HG03469 (cell line): Measurements from ENCODE around the gene HSD11B2.

ENCODE experiments used
- ATAC-seq: cut with Tn5 transposase; IDR thresholded peaks from one replicate; pipeline ENCODE4 v1.9.1; 2021; ENCODE audit warnings: mild to moderate bottlenecking, moderate library complexity, moderate number of reproducible peaks; ENCODE audit not compliant: unreplicated experiment

The HSD11B2 gene

DNA sequence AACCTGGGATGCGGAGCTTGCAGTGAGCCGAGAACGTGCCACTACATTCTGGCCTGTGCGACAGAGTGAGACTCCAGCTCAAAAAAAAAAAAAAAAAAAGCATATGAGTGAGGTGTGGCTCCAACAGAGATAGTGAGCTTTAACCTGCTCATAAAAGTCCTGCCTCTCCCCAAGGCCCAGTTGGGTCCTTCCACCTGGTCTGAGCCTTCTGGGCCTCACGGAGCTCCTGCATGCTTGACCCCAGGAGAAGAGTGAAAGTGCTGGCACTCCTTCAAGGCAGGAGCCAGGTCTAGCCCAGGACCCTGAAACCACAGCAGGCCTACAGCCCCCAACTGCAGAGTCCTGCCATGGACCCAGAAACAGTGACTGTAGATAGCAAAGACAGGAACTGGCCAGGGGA, 17.7 kb downstream of the HSD11B2 start:
- no peak for ATAC-seq

DNA sequence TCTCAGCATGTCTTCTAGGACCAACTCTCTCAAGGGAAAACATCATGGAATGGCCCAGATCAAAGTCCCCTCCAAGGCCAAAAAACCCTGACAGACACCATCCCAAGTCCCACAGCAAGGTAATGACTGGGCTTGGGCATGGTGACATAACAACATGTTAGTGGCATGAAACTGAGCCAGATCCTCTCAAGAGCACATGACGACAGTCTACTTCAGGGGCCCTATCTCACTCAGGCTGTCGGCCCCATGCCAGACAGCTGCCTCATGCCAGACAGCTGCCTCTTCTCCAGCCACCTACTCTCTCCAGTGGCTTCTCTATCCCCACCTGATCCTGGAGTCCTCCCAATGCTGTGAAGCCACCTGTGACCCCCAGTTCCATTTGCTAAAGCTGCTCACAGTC, 18.4 kb downstream of the HSD11B2 start:
- ATAC-seq = no peak

DNA sequence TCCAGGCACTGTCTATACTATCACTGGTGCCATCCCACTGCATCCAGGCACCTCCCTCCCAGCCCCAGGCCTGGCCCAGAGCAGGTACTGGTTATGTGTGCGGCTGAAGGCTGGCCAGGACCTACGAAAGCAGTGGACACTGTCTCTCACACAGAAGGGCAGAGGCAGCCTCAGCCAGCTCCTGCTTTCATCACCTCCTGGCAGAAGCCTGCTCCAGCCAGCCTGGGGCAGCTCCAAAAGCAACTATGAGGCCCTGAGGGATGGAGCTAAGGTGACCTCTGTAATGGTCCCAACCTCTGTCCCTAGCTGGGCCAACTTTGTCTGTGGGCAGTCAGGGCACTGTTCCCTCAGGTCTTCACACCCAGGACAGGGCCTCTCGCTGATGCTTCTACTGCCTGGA, 18.8 kb downstream of the HSD11B2 start:
- no peak for ATAC-seq

DNA sequence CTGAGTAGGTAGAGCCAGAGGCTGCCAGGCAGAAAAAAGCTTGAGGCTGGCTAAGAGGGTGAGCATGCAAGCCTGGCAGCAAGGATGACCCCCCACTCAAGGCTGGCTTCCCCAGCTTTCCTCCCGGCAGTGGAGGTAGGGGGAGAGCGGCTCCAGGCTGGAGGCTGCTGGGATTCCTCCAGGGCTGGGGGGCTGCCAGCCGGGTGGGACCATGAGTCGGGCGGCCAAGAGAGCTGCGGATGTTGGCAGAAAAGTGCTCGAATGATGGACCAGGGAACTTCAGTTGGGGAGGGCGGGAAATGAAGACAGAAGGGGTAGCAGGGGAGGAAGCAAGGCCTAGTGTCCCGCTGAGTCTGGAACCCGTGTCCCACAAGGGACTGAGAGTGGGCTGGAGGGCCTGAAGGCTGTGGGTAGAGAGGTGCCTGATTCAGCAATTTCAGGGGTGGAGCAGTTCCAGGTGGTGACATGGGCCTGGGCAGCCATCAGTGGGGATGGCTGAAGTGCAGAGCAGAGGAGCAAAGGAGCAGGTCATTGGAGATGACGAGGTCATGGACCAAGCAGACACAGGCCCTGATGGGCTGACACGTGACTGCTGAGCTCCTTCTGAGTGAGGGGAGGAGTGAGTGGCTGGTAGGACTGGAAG, 20.3 kb downstream of the HSD11B2 start:
- no peak for ATAC-seq

DNA sequence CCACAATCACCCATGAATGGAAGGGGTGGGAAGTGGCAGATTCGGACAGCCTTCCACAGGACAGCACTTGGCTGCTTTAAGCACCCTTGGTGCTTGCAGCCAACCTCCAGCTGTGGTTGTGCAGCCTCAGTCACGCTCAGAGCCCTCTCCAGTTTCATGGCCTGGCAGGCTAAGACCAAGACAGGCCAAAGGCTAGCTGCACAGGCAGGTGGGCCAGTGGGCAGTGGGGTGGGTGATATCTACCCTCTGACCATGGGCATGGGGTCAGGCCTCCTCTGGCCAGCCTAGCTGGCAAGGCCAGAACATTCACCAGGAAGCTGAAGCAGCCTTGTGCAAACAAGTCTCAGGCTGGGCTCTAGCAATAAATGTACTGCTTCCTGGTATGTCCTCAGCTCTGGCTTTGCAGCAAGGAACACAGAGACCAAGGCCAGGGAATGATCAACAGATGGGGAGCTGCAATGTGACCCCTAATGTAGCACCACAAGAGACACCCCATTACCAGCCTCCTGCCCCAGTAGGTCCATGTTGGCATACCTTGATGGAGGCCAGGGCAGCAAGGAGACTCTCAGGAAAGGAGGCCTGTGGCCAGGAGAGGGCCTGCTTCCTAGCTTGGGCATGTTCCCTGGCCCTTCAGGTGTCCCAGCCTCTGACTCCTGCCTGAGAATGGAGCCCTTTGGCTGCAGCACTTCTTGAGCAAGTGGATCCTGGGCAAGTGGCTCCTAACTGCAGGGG, 20.9 kb downstream of the HSD11B2 start:
- ATAC-seq = no peak

DNA sequence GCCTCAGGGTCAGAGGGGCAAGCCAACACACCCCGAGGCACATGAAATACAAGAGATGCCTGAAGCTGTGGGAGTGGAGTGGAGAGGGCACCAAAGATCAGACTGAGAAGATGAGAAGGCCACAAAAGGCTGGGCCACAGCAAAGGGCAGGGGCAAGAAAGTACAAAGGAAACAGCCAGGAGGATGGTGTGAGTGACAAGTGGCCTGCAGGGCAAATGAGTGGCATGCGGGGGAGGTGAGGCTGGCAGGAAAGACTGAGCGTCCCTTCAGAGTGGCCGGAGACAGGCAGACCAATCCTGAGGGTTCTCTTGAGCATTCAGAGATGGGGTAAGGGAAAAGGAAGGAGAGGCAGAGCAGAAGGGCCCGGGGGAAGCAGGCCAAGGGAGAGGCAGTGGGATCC, 23.2 kb downstream of the HSD11B2 start:
- ATAC-seq = no peak

DNA sequence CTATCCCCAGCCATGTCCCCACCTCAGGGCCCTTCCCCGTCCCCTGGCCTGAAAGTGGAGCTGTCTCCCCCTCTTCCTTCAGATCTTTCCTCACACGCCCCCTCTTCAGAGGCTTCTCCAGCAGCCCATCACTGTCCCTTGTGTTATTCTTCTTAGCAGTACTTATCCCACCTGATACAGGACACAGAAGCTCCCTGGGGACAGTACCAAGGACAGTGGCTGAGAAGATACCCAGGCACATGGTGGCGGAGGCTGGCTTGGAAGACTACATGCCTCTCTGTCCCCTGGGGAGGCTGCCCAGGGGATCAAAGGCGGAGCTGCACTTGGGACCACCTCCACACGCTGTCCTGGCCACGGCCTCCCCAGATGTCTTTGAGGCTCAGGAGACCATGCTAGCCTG, 23.9 kb downstream of the HSD11B2 start:
- ATAC-seq = no peak

DNA sequence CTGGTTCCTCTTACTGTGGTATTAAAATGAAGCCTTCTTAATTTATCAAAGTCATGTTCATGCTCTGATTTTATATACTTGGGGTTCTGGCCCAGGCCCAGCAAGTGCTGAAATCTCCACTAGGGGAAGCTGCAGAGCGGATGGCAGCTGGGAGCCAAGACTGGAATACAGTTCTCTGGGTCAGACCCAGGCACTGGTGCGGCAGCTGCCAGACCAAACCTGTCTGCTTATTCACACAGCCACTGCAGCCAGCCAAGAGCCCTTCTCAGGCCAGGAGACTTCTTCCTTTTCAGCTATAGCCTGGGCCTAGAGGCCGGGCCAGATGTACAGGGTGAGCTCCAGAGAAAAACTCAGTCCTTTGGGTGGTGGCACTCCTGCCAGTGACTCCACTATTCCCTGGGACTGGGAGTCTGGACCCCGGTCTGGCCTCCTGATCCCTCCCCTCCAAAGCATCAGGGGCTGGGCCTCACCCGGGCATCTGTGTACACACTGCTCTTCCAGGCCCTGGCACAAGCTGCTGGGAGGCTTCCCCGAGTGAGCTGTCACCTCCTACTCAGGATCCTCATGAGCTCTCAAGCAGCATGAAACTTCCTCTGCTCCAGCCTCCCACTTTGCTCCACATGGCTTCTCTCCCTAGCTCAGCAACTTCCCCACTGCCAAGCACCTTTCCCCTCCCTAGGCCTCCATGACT, 25.6 kb downstream of the HSD11B2 start:
- no peak for ATAC-seq

DNA sequence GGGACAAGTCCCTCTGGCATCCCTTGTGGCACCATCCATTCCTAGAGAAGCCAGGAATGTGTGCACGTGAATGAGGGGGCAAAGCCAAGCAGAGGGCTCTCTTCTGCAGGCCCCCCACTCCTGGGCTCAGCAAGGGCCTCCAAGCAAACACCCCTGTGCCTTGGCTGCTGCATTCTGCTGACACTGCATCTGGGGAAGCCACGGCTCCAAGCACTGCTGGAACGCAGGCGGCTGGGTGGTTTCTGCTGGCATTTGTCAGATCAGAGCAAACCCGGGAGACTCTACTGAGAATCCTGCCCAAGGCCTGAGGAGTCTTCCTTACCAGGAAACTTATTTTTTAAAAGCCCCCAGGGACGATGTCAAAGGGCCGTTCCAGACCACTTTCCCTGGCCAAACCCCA, 26.7 kb downstream of the HSD11B2 start:
- ATAC-seq = no peak

DNA sequence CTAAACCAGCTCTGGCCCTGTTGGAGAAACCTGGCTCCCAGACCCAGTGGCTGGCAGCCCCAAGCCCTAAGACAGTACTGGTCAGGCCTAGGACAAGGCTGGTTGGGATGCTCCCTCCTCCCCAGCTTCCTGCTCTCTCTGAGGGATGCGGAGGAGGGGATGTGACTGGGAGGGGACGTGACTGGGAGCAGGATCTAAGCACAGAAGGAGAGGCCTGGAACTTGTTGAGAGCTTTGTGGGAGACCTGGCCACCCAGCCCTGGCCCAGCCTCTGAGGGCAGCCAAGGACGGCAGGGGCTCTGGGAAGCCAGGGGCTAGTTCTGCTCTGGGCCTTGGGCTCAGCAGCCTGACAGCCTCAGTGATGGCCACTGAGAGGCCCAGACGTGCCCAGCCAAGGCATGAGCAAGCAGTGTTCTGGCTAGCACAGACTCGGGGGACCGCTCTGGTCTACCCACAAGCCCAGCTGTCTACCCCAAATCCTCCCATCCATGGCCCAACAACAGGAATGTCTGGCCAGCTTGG, 27.3 kb downstream of the HSD11B2 start:
- ATAC-seq = no peak

DNA sequence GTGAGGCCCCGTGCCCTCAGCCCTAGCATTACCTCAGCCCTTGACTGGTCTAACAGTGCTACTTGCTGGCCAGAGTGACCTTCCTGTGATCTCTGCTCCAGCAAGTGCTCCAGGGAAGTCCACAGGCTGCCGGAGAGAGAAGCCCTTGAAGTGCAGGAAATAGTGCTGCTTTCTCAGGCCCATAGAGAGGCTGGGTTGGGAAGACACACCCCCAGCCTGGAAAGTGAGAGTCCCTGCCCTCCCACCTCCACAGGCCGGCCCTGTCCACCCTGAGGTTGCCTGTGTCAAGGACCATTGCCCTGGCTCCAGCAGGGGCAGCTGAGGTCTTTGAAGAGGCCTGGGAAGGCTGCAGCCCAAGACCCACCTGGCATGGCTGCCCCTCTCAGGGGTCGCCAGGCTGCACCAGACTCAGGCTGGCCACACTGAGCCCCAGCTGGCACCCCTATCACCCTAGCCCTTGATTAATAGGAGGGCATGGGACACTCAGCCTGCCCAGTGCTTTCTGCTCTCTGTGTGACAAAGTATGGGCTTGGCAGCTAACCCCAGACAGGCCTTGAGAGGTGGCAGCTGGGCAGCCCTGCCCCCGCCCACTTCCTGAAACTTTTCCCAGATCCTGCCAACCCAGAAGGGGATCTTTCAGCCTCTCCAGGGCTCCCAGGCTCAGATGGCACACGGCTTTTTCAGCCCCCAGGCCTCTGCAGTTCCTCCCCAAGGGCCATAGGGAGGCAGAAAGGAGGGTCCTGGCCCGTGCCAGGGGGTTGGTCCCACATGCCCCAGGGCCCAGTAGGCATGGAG, 28.3 kb downstream of the HSD11B2 start:
- no peak for ATAC-seq

DNA sequence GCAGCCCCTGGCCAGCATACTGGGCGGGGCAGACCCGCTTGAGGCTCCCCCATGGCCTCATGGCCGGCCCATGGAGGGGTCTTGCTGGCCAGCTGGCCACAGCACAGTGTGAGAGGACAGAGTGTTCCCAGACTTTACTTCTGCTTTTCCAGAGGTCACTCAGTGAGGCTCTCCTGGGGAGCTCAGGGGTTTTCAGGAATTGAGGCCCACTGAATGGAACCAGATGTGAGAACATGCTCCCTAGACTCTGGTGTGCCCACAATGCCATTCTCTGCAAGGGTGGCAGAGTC, 28.9 kb downstream of the HSD11B2 start:
- no peak for ATAC-seq

DNA sequence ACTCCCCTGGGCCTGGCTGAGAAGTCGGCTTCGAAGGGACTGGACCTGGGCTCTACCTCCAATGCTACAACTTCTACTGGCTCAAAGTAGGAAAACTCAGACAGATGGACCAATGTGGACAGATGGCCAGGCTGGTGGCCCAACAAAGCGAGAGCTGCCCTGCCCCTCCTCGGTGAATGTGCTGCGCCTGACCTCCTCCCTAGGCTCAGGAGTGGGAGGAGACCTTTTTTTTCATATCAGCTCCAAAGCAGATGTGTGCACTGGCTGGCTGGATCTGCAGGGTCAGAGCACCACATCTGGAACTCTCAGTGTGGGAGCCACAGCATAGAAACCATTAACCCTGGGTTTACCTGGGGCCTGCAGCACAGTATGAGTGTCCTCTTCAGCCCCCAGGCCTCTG, 29.2 kb downstream of the HSD11B2 start:
- no peak for ATAC-seq

DNA sequence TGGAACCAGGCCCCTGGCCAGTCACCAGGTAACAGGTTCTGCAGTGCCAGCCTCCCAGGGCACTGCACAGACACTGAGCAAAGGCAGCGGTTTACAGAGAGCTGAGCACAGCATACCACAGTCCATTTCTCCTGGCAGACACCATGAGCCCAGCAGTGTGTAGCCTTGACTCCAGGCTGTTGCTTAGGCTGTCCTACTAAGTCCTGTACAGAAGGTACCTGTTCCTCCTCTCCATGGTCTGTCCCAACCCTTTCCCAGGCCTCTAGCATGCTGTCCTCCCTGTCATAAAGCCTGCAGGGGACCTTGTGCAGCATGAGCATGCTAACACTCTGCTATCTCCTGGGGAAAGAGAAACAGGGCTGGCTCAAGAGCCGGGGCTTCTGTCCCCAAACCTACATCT, 30.0 kb downstream of the HSD11B2 start:
- no peak for ATAC-seq

DNA sequence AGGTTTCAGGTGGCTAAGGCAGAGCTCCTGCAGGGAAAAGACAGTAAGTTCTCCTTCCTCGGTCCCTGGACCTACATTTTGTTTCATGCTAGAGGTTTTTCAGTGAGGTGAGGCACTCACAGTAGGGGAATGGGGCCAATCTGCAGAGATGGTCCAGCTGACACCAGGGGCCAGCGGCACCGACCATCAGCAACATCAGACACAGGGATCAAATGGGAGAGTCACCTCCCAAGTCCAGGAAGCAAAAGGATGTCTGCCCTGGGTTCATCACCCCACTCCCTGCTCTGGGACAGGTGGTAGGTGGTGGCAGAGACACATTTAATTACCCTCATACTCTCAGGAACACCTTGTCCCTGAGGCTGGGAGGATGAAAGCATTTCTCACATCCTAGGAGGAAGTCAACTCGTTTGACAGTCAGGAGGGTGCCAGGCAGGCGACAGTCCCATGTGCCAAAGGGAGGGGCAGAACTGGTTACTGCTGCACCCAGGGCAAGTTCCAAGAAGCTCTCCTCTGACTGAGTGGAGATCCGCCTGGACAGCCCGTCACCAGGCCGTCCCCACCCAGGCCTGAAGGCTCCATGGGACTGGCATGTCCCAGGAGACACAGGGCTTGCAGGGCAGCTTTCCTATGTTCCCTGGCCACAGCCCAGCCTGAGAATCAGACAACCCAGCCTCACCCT, 30.8 kb downstream of the HSD11B2 start:
- ATAC-seq = no peak

DNA sequence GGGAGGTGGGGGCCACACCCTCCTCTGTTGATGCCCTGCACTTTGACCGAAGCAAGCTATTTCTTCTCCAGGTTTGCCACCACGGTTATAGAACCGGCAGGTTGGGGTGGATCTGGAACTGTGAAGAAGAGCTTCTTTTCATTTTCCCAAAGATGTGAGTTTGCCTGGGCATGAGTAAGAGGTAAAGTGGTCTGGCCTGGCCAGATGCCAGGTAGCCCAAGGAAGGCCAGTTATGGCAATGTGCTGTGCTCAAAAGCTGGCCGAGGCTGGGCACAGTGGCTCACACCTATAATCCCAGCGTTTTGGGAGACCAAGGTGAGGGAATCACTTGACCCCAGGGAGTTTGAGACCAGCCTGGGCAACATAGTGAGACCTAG, 31.3 kb downstream of the HSD11B2 start:
- ATAC-seq = no peak

DNA sequence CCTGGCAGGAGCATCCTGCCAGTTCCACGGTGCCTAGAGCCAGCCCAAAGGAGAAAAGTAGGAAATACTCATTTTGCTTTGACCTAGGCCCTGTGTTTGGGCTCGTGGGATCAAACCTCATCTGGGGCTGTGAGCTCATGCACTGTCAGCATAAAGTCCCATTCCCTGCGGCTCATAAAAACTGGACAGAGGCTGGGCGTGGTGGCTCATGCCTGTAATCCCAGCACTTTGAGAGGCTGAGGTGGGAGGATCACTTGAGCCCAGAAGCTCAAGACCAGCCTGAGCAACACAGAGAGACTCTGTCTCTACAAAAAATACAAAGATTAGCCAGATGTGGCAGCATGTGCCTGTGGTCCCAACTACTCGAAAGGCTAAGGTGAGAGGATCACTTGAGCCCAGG, 32.1 kb downstream of the HSD11B2 start:
- ATAC-seq = no peak

DNA sequence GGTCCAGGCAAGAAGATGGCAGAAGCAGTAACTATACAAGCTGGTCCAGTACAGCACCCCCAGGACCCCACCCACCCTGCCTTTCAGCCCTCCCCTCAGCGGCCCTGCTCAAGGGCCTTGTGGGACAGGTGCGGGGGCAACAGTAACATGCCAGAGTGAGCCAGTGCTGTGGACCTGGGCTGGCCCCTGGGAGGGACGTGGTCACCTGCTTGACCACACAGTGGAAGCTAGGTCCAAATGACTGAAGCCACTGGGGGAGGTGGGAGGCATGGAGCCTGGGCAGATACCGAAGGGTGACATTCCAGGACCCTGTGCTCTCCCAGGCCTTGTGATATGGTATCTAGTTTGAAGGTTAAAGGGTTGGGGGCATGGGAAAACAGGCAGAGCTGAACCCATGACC, 32.8 kb downstream of the HSD11B2 start:
- no peak for ATAC-seq

DNA sequence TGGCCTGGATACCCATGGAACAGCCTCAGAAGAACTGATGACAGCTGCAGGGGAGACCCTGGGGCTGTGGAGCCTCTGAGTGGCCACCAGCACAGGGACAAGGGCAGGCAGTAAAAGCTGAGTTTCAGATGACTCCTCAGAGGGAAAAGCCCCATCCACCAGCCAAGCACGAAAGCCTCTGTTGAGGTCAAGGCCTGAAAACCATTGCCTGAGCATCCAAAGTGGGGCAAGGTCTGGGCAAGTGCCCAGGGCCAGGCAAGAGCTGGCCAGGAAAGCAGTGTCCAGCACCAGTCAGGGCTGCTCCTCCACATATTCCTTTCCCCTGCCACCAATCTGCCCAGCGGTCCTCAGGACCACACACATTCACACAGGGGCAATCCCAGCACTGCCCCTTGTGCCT, 33.6 kb downstream of the HSD11B2 start:
- ATAC-seq = no peak

DNA sequence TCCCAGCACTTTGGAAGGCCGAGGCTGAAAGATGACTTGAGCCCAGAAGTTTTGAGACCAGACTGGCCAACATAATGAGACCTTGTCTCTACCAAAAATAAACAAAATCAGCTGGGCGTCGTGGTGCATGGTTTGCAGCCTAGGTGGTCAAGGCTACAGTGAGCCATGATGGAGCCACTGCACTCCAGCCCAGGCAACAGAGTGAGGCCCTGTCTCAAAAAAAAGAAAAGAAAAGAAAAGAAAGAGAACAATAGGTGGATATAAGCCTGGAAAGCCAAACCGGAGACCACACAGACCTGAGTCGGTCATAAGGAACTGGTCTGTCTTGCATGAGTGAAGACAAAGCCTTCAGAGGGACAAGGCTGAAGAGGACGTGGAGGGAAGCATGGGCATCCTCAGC, 35.7 kb downstream of the HSD11B2 start:
- no peak for ATAC-seq

DNA sequence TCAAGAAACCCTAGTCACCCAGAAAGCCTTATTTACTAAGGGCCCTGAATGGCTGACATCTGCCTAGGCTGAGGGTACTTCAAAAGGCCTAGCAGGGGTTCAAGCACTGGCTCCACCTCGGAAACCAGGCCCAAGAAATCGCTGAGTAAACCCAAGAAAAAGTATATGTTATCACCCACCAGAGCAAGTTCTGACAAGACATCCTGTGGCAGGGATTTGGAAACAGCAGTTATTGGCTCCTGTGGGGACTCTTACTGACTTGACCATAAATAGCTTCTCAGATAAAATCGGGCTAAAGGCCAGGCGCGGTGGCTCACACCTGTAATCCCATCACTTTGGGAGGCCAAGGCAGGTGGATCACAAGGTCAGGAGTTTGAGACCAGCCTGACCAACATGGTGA, 37.8 kb downstream of the HSD11B2 start:
- no peak for ATAC-seq
